Stomach (tissue), 9 donors: ENCODE measurements around the gene NQO1. TPM values are rescaled to one million over a fixed set of nuclear protein-coding genes. Genes with fewer than 3 reads are reported as not detected.

ENCODE experiments used
- DNase-seq, 2 donors: peaks; one replicate each; pipeline versions ENCODE4 v3.0.0 to v3.0.0-alpha.2; 2013 to 2019
- H3K27ac ChIP-seq, 5 donors: fragments of 200-600 bp in 4 of 5; sonication (generic) in 4 of 5; one replicate each; pipeline ENCODE4 v1.5.1; 2013 to 2019; ENCODE audit warnings: mild to moderate bottlenecking in 1 of 5, moderate library complexity in 1 of 5
- H3K27me3 ChIP-seq, 3 donors: fragments of 200-600 bp; sonication (generic); one replicate each; pipeline ENCODE4 v1.5.1; 2017 to 2019; ENCODE audit warnings: mixed run types in 1 of 3
- H3K36me3 ChIP-seq, 4 donors: fragments of 200-600 bp; sonication (generic); 1 replicate in 3 of 4; 2 replicates in 1 of 4; pipeline ENCODE4 v1.5.1; 2016 to 2019
- H3K4me1 ChIP-seq, 4 donors: fragments of 200-600 bp; sonication (generic); one replicate each; pipeline ENCODE4 v1.5.1; 2016 to 2019
- H3K4me3 ChIP-seq, 4 donors: fragments of 200-600 bp; sonication (generic) in 3 of 4; one replicate each; pipeline ENCODE4 v1.5.1; 2016 to 2019; ENCODE audit warnings: mild to moderate bottlenecking in 1 of 4
- H3K9me3 ChIP-seq, 4 donors: fragments of 200-600 bp; sonication (generic); one replicate each; pipeline ENCODE4 v1.5.1; 2016 to 2019
- EP300 ChIP-seq: sonication (generic); formaldehyde crosslinking; IDR thresholded peaks from one replicate; pipeline ENCODE4 v1.6.1; 2017; ENCODE audit warnings: antibody characterized with exemption
- POLR2A ChIP-seq, 4 donors: fragments of 450-650 bp; IDR thresholded peaks; one replicate each; pipeline ENCODE4 v1.6.1; 2016; ENCODE audit warnings: antibody characterized with exemption in 4 of 4, control low read depth in 2 of 4, mild to moderate bottlenecking in 1 of 4, moderate library complexity in 1 of 4
- POLR2AphosphoS5 ChIP-seq, 3 donors: sonication (generic); formaldehyde crosslinking; IDR thresholded peaks; one replicate each; pipeline ENCODE4 v1.6.1; 2016; ENCODE audit warnings: antibody characterized with exemption in 3 of 3
- WGBS, 5 donors: extraction: QIAGEN DNeasy Blood & Tissue Kit in 3 of 5; methylation state at CpG; one replicate each; pipeline versions ENCODE4 v1.1.5 to v1.1.7; 2013 to 2018; 5-methylcytosine and 5-hydroxymethylcytosine counted together
- intact Hi-C: fragments of 100-400 bp; cut with DNase I; formaldehyde crosslinking; loops from one replicate; pipeline ENCODE4 v1.15.1; 2023; ENCODE audit warnings: low total_unique reads
- polyA plus RNA-seq, 3 donors: library from polyadenylated mRNA; stranded (reverse); fragments of 200-250 nt; gene quantifications; one replicate each; pipeline ENCODE4 v1.2.3, GENCODE V29; 2013
- total RNA-seq, 5 donors: library from RNA; depleted of rRNA; stranded (reverse); fragments of >200 nt; gene quantifications; one replicate each; pipeline versions ENCODE4 v1.1.0 to v1.2.3, GENCODE V29; 2014 to 2016
- TF ChIP-seq, protein P1 (sequence below), 7 experiments: fragments of 450-650 bp in 4 of 7; fragments of 200-600 bp in 3 of 7; sonication (generic) in 3 of 7; IDR thresholded peaks; one replicate each; pipeline ENCODE4 v1.5.1; 2016 to 2019; ENCODE audit warnings: antibody characterized with exemption in 7 of 7, control low read depth in 2 of 7, mild to moderate bottlenecking in 1 of 7
- donor health status: healthy with polysubstance abuse.
- donor health status: Bipolar disorder and iron deficiency.
- donor health status: healthy.

Gene NQO1
- total and polyA plus RNA-seq, 8 donors: 58.8 to 1,232 (median 202) TPM

DNA sequence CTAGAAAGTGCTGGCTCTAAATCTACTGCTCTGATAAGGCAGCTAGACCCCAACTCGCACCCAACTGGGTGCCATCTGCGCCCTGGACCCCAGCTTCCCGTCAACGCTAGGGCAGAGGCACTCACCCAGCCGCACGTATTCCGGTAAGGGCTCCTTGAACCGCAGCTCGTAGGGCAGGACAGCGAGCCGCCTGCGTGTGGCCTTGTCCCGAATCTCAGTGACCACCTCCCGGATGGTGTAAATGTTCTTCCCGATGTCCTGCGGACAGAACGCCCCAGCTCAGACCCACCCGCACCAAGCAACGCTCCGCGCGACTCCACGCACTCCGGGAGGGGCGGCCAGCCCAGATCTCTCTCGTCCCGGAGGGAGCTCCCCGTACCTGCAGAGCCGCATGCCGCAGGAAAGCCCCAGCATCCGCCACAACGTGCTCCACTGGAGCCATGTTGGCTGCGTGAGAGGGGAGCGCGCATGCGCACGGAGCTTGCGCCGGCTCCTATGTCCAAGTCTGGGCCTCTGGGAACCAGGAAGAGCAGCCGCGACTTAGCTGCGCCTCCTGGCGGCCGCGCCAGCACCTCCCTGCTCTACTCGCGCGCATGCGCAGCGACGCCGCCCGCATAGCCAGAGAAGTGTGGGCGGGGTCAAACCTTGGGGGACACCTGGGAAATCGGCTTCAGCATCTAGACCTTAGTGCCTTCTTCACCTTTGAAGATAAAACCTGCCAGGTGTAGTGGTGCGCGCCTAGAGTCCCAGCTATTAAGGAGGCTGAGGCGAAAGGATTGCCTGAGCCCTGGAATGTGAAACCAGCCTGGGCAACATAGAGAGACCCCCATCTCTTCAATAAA lies 28.3 kb upstream of the NQO1 start, which contains the start of gene NOB1:
Gene NOB1, minus strand, starts transcription at position 458 of the 842 bp plus-strand sequence. Its CDS starts 16 bp downstream, at position 442.
- intact Hi-C loops: no loop called here
- no peak for TF ChIP-seq EP300
- TF ChIP-seq, protein P1, sequence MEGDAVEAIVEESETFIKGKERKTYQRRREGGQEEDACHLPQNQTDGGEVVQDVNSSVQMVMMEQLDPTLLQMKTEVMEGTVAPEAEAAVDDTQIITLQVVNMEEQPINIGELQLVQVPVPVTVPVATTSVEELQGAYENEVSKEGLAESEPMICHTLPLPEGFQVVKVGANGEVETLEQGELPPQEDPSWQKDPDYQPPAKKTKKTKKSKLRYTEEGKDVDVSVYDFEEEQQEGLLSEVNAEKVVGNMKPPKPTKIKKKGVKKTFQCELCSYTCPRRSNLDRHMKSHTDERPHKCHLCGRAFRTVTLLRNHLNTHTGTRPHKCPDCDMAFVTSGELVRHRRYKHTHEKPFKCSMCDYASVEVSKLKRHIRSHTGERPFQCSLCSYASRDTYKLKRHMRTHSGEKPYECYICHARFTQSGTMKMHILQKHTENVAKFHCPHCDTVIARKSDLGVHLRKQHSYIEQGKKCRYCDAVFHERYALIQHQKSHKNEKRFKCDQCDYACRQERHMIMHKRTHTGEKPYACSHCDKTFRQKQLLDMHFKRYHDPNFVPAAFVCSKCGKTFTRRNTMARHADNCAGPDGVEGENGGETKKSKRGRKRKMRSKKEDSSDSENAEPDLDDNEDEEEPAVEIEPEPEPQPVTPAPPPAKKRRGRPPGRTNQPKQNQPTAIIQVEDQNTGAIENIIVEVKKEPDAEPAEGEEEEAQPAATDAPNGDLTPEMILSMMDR (IDR thresholded peaks at IDR 0.05): peak in 6 of 7 experiments; percentile 86 to 100 (median 98)
- TF ChIP-seq POLR2AphosphoS5 (IDR thresholded peaks at IDR 0.05): peak; percentile 69 to 95 (median 76)
- 0 to 3% (median 1%) methylated on average over 14 to 58 of the region's 58 CpGs for WGBS, 5 donors
- H3K36me3 ChIP-seq: peaks cover 17 to 32% (median 29%) of the 10 kb centered on the region in 4 donors
- peak; percentile 97 to 99 for DNase-seq
- H3K27ac ChIP-seq: peak within 1 kb of the TSS; percentile 65 to 83 (median 79)
- peaks cover 14 to 28% (median 23%) of the 10 kb centered on the region in 4 donors for H3K4me1 ChIP-seq
- no peaks in the 10 kb centered on the region for H3K27me3 ChIP-seq
- no peaks in the 10 kb centered on the region for H3K9me3 ChIP-seq
- H3K4me3 ChIP-seq: peak within 1 kb of the TSS; percentile 86 to 96 (median 91)

DNA sequence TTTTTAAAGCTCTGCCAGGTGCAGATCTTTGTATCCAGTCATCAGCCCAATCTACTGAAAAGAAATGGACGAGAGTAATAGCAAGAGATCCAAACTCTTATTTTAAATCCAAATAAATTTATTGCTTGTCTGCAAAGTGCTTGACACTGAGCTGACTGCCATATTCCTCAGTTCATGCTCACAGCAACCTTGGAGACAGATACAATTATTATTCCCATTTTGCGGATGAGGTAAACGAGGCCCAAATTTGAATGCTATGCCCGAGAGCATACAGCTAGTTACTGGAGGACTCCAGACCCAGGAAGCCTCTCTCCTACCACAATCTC lies 27.7 kb upstream of the NQO1 start:
- TF ChIP-seq, protein P1 (IDR thresholded peaks at IDR 0.05): no peak
- TF ChIP-seq POLR2A (IDR thresholded peaks at IDR 0.05): no peak
- TF ChIP-seq EP300: no peak
- TF ChIP-seq POLR2AphosphoS5 (IDR thresholded peaks at IDR 0.05): no peak
- 2 to 7% (median 5%) methylated on average over 4 of the region's 4 CpGs for WGBS, 5 donors
- peaks cover 17 to 37% (median 34%) of the 10 kb centered on the region in 4 donors for H3K36me3 ChIP-seq
- peak overlapping the region; percentile 86 to 96 (median 91) for H3K4me3 ChIP-seq
- intact Hi-C loops: no loop called here
- DNase-seq: no peak
- H3K9me3 ChIP-seq: no peaks in the 10 kb centered on the region
- peak overlapping the region in 4 of 5 donors; percentile 79 to 83 (median 80) for H3K27ac ChIP-seq
- peaks cover 14 to 28% (median 23%) of the 10 kb centered on the region in 4 donors for H3K4me1 ChIP-seq
- H3K27me3 ChIP-seq: no peaks in the 10 kb centered on the region

DNA sequence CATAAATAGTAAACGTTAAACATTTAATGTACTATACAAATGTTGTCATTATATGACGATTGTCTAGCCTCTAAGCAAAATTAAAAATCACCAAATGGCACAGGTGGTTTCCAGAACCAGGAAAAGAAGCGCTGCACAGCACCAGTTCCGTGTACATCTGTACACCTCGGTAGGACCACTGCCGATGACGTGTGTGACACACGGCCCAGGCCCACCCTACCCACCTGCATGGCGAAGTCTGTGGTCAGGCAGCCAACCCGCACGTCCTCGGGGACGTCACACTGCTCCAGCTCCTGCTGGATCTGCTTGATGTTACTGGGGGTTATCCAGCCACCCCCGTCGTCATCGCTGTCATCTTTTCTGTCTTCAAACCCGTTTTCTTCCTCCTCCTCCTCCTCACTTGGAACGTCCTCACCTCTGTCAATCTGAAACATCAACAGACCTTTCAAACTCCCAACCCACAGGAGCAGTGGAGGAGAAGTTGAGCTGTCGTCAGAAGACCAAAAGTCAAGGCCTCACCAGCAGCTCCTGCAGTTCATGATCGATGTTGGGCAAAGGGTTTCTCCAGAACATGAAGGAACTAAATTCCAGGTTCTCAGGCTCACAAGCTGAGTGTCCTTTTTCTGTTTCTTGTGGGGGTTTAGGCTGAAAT lies 22.5 kb upstream of the NQO1 start:
- Histone ChIP-seq H3K27ac (no peak overlapping the region), H3K4me3 (no peak overlapping the region), H3K9me3 (no peaks in the 10 kb centered on the region), H3K27me3 (no peaks in the 10 kb centered on the region), H3K36me3 (peaks cover 64 to 90% (median 87%) of the 10 kb centered on the region in 4 donors), H3K4me1 (peaks cover 9 to 24% (median 16%) of the 10 kb centered on the region in 4 donors)
- no peak for DNase-seq
- WGBS, 5 donors: 86 to 91% (median 89%) methylated on average over 20 of the region's 20 CpGs
- TF ChIP-seq POLR2A (IDR thresholded peaks at IDR 0.05): no peak
- no peak for TF ChIP-seq EP300
- no peak for TF ChIP-seq POLR2AphosphoS5 (IDR thresholded peaks at IDR 0.05)
- TF ChIP-seq, protein P1 (IDR thresholded peaks at IDR 0.05): no peak
- intact Hi-C loops: loop anchor here (5.0 kb wide), 1 partner anchor 37 kb away; no protein-coding TSS in a partner anchor

DNA sequence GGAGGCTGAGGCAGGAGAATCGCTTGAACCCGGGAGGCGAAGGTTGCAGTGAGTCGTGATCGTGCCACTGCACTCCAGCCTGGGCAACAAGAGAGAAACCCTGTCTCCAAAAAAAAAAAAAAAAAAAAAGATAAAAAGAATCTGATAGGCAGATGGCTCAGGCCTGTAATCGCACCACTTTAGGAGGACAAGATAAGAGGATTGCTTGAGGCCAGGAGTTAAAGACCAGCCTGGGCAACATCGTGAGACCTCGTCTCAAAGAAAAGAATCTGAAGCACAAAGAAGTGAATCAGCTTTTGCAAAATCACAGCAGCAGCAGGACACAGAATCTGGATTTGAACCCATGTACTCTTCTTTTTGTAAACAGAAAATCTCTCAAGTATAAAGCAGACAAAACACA lies 20.8 kb upstream of the NQO1 start:
- 85 to 92% (median 90%) methylated on average over 8 of the region's 8 CpGs for WGBS, 5 donors
- H3K4me3 ChIP-seq: no peak overlapping the region
- H3K4me1 ChIP-seq: peaks cover 0 to 21% (median 7%) of the 10 kb centered on the region in 4 donors
- TF ChIP-seq POLR2AphosphoS5 (IDR thresholded peaks at IDR 0.05) (no peak), EP300 (no peak), POLR2A (IDR thresholded peaks at IDR 0.05) (no peak)
- TF ChIP-seq, protein P1 (IDR thresholded peaks at IDR 0.05): no peak
- H3K36me3 ChIP-seq: peaks cover 71 to 100% (median 99%) of the 10 kb centered on the region in 4 donors
- no peak for DNase-seq
- intact Hi-C loops: loop anchor here (5.0 kb wide), 1 partner anchor 35 kb away; no protein-coding TSS in a partner anchor
- no peak overlapping the region for H3K27ac ChIP-seq
- no peaks in the 10 kb centered on the region for H3K9me3 ChIP-seq
- H3K27me3 ChIP-seq: no peaks in the 10 kb centered on the region
